ENCODE measurements around the gene LPGAT1. TPM values are rescaled to one million over a fixed set of nuclear protein-coding genes. Genes with fewer than 3 reads are reported as not detected.

LPGAT1 gene
- total and polyA plus RNA-seq, 2 donors (not counting 3 experiments of a cell fraction or from before 2014, with no cell fraction given), result 6.1 to 46.0 TPM

DNA sequence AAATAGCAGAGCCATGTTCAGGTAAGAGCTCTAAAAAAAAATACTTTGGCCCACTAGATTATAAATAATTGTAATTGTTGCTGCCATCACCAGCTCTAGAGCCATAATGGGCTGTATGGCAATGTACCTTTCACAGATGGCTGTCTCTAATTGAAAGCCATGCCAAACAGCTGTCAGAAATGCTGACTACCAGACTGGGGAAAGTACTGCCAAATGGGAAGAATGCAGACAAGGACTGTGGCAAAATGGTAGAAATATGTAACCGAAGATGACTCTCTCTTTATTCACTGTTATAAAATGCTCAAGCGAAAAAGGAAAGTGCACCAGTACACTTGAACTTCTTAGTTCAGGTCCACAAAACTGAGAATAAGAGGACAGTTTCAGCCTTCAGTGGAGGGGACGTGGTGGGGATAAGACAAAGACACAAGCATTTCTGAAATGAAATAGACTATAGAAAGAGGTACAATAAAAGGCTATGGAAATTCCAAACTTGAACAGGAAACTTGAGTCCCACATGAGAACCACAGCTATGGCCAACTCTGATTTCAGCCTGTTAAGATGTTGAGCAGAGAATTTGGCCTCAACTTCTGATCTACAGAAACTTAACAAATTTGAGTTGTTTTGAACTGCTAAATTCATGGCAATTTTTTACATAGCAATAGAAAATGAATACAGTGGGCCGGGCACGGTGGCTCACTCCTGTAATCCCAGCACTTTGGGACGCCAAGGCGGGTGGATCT is 46.5 kb upstream of the LPGAT1 start:
- H3K4me2 ChIP-seq (ENCODE audit: insufficient read depth, low read length), result no peak overlapping the region
- no peak overlapping the region for H3K27ac ChIP-seq (ENCODE audit: insufficient read depth, low read depth, low read length)

More for the DNA sequence above, 46.5 kb upstream of the LPGAT1 start:
- no peaks in the 10 kb centered on the region for H3K4me1 ChIP-seq (ENCODE audit: control insufficient read depth, extremely low read depth, insufficient read depth, low read length)
- TF ChIP-seq POLR2A (IDR thresholded peaks at IDR 0.05; ENCODE audit: low read depth, low read length), result no peak
- TF ChIP-seq, protein P1, sequence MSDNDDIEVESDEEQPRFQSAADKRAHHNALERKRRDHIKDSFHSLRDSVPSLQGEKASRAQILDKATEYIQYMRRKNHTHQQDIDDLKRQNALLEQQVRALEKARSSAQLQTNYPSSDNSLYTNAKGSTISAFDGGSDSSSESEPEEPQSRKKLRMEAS (IDR thresholded peaks at IDR 0.05; ENCODE audit: insufficient read depth, insufficient read length), result no peak
- no peak for TF ChIP-seq JUN (IDR thresholded peaks at IDR 0.05; ENCODE audit: borderline replicate concordance, insufficient read depth, insufficient read length, low read depth)
- TF ChIP-seq POLR2AphosphoS5 (IDR thresholded peaks at IDR 0.05; ENCODE audit: insufficient read depth, low read depth, low read length), result no peak
- TF ChIP-seq, protein P2, sequence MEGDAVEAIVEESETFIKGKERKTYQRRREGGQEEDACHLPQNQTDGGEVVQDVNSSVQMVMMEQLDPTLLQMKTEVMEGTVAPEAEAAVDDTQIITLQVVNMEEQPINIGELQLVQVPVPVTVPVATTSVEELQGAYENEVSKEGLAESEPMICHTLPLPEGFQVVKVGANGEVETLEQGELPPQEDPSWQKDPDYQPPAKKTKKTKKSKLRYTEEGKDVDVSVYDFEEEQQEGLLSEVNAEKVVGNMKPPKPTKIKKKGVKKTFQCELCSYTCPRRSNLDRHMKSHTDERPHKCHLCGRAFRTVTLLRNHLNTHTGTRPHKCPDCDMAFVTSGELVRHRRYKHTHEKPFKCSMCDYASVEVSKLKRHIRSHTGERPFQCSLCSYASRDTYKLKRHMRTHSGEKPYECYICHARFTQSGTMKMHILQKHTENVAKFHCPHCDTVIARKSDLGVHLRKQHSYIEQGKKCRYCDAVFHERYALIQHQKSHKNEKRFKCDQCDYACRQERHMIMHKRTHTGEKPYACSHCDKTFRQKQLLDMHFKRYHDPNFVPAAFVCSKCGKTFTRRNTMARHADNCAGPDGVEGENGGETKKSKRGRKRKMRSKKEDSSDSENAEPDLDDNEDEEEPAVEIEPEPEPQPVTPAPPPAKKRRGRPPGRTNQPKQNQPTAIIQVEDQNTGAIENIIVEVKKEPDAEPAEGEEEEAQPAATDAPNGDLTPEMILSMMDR (IDR thresholded peaks at IDR 0.05; ENCODE audit: extremely low read depth in 1 of 2, insufficient read depth in 1 of 2, low read depth in 1 of 2, low read length in 2 of 2), result no peak
- no peak for TF ChIP-seq EZH2 (IDR thresholded peaks at IDR 0.05; ENCODE audit: borderline replicate concordance, low read depth, low read length, severe bottlenecking)
- TF ChIP-seq MYC (IDR thresholded peaks at IDR 0.05; ENCODE audit: low read depth, low read length), result no peak
- no peaks in the 10 kb centered on the region for H3K9me1 ChIP-seq (replicated peaks; ENCODE audit: control insufficient read depth, extremely low read depth, insufficient read depth, low read length)
- dilution Hi-C loops (cut with MboI; ENCODE audit: extremely low pct_ligation_motif_present, low sequenced_read_pairs) (no loop called here), intact Hi-C loops (cut with micrococcal nuclease) (no loop called here)
- FAIRE-seq (no peak), DNase-seq (ENCODE audit: low read depth, low spot score) (no peak)
- no peak overlapping the region for H2AFZ ChIP-seq (ENCODE audit: low read depth, low read length)
- no peak overlapping the region for H3K9ac ChIP-seq (replicated peaks; ENCODE audit: extremely low read depth, insufficient read depth, low read length)
- ChIA-PET POLR2A (no interaction called here), CTCF (no interaction called here)
- H3K4me3 ChIP-seq (replicated peaks in 1 of 3; ENCODE audit: insufficient read depth in 1 of 3, low read depth in 1 of 3, low read length in 3 of 3), result no peak overlapping the region
- H3K9me3 ChIP-seq (replicated peaks; ENCODE audit: control insufficient read depth, insufficient read depth, low read length), result no peaks in the 10 kb centered on the region
- H4K20me1 ChIP-seq (replicated peaks; ENCODE audit: control insufficient read depth, extremely low read depth, insufficient read depth, low read length), result no peaks in the 10 kb centered on the region
- peaks cover 0 to 2% of the 10 kb centered on the region in 2 experiments for H3K27me3 ChIP-seq (ENCODE audit: control insufficient read depth in 2 of 2, insufficient read depth in 2 of 2, low read length in 2 of 2)
- no TSS peak for BruUV-seq (replicated peaks)
- H3K36me3 ChIP-seq (ENCODE audit: control insufficient read depth in 2 of 2, extremely low read depth in 1 of 2, insufficient read depth in 2 of 2, low read length in 2 of 2), result no peaks in the 10 kb centered on the region
- H3K79me2 ChIP-seq (ENCODE audit: control insufficient read depth, insufficient read depth, low read length), result no peaks in the 10 kb centered on the region
